Small intestine (tissue), 7 donors: ENCODE data around the gene LDB3. TPM values are rescaled to one million over a fixed set of nuclear protein-coding genes. Genes with fewer than 3 reads are reported as not detected.

Experiments
- DNase-seq, 2 donors: peaks; one replicate each; pipeline versions ENCODE4 v3.0.0 to v3.0.0-alpha.2; 2013
- FAIRE-seq: peaks from 2 replicates; lab custom pipeline; 2012; peaks lifted over from hg19 to GRCh38; lab: Jason Lieb, UNC
- H3K27ac ChIP-seq, 3 donors: one replicate each; pipeline ENCODE4 v1.5.1; 2013; ENCODE audit warnings: low read length in 2 of 3, mild to moderate bottlenecking in 2 of 3, control low read depth in 1 of 3, inconsistent platforms in 1 of 3, low read depth in 1 of 3, moderate library complexity in 1 of 3
- H3K27me3 ChIP-seq, 3 donors: one replicate each; pipeline ENCODE4 v1.6.1; 2013; ENCODE audit warnings: low read length in 3 of 3, inconsistent platforms in 1 of 3; ENCODE audit not compliant: control insufficient read depth in 3 of 3, insufficient read depth in 3 of 3
- H3K36me3 ChIP-seq, 3 donors: one replicate each; pipeline ENCODE4 v1.6.1; 2013; ENCODE audit warnings: low read length in 3 of 3, inconsistent platforms in 1 of 3, low read depth in 1 of 3, mild to moderate bottlenecking in 1 of 3, moderate library complexity in 1 of 3; ENCODE audit not compliant: control insufficient read depth in 3 of 3, insufficient read depth in 2 of 3
- H3K4me1 ChIP-seq, 3 donors: one replicate each; pipeline ENCODE4 v1.6.1; 2013; ENCODE audit warnings: low read length in 2 of 3, inconsistent platforms in 1 of 3, low read depth in 1 of 3, mild to moderate bottlenecking in 1 of 3, moderate library complexity in 1 of 3; ENCODE audit not compliant: control insufficient read depth in 3 of 3, insufficient read depth in 2 of 3
- H3K4me3 ChIP-seq, 3 donors: one replicate each; pipeline ENCODE4 v1.5.1; 2013; ENCODE audit warnings: low read length in 3 of 3, control low read depth in 1 of 3, inconsistent platforms in 1 of 3, low read depth in 1 of 3, mild to moderate bottlenecking in 1 of 3, moderate library complexity in 1 of 3
- H3K9me3 ChIP-seq, 2 donors: one replicate each; pipeline ENCODE4 v1.6.1; 2013; ENCODE audit warnings: low read depth in 1 of 2, low read length in 1 of 2; ENCODE audit not compliant: control insufficient read depth in 2 of 2, insufficient read depth in 1 of 2
- WGBS, 3 donors: extraction: QIAGEN DNeasy Blood & Tissue Kit; methylation state at CpG; one replicate each; pipeline ENCODE4 v1.1.7; 2013; 5-methylcytosine and 5-hydroxymethylcytosine counted together
- polyA plus RNA-seq, 4 donors: library from polyadenylated mRNA; stranded (reverse) in 3 of 4; unstranded in 1 of 4; fragments of 200-250 nt in 3 of 4; fragments of 120-200 nt in 1 of 4; gene quantifications; one replicate each; pipeline versions ENCODE4 v1.2.1 to v1.2.3, GENCODE V29; 2013
- donor health status: healthy with polysubstance abuse.
- donor health status: control.
- donor health status: control.
- donor health status: Bipolar disorder and iron deficiency.
- donor health status: healthy.

LDB3 gene
- polyA plus RNA-seq, 4 donors, result 0.45 to 2.2 (median 1.4) TPM

GRCh38 chr10:86684331-86685097 lies 16.2 kb downstream of the LDB3 start:
- Histone ChIP-seq H3K27ac (peak overlapping the region in 2 of 3 donors; percentile 7 to 12), H3K36me3 (no peaks in the 10 kb centered on the region), H3K4me3 (no peak overlapping the region), H3K27me3 (peaks cover 0 to 7% (median 0%) of the 10 kb centered on the region in 3 donors), H3K9me3 (no peaks in the 10 kb centered on the region), H3K4me1 (no peaks in the 10 kb centered on the region)
- DNase-seq (no peak), FAIRE-seq (no peak)
- 55 to 69% (median 61%) methylated on average over 9 of the region's 9 CpGs for WGBS, 3 donors

DNA sequence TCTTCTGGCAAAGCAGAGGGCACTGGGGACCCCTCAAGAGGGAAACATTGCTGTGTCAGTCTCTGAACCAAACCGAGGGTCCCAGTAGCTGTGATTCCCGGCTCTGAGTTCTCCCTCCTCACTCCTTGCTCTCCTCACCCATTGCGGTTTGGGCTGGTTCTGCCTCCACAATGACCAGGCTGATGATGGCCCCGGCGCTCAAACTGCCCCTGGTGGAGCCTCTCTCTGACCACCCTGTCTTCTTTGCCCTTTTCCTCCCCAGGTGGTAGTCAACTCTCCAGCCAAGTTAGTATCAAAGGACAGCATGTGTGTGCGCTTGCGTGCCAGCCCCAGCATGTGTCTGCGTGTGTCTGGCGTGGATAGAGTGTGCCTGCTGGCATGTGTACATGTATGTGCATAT lies 17.1 kb downstream of the LDB3 start:
- FAIRE-seq, result no peak
- H3K36me3 ChIP-seq, result no peaks in the 10 kb centered on the region
- no peaks in the 10 kb centered on the region for H3K9me3 ChIP-seq
- no peak for DNase-seq
- no peak overlapping the region for H3K27ac ChIP-seq
- H3K4me1 ChIP-seq, result no peaks in the 10 kb centered on the region
- no peak overlapping the region for H3K4me3 ChIP-seq
- peaks cover 0 to 7% (median 0%) of the 10 kb centered on the region in 3 donors for H3K27me3 ChIP-seq
- WGBS, 3 donors, result 87 to 90% (median 89%) methylated on average over 9 of the region's 9 CpGs

DNA sequence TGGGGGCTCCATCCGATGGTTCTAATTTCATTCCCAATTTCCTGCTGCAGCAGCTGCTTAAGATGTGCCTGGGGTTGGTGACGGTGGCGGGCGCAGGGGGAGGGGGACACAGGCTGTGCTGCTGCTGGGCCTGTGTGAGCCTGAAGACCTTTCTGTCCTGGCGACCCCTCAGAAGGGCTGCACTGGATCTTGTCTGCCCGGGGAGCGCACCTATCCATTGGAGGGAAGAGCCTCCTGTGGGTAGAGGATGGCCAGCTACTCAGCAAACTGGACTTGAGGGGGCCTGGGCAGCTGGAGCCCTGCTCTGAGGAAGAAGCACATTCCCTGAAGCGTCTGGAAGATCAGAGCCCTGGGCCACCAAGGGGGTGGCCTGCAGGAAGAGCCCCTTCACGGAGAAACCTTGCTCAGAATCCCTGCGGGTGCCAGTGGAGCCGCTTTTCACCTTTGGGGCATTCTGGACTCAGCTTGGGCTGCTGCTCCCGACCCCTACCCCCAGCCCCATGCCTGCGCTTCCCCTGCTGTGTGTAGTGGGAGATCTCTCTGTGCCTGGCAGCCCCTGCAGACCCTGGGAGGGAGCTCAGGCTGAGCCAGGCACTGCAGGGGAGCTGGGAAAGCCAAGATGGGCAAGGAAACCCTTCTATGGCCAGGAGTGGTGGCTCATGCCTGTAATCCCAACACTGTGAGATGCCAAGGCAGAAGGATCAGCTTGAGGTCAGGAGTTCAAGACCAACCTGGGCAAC lies 17.8 kb downstream of the LDB3 start:
- Histone ChIP-seq H3K27me3 (peaks cover 0 to 7% (median 0%) of the 10 kb centered on the region in 3 donors), H3K4me3 (no peak overlapping the region), H3K4me1 (no peaks in the 10 kb centered on the region), H3K27ac (no peak overlapping the region), H3K9me3 (no peaks in the 10 kb centered on the region), H3K36me3 (no peaks in the 10 kb centered on the region)
- DNase-seq (no peak), FAIRE-seq (no peak)
- 77 to 83% (median 82%) methylated on average over 10 to 13 of the region's 13 CpGs for WGBS, 3 donors

- DNase-seq (no peak), FAIRE-seq (no peak)
- Histone ChIP-seq H3K4me1 (no peaks in the 10 kb centered on the region), H3K36me3 (no peaks in the 10 kb centered on the region), H3K9me3 (no peaks in the 10 kb centered on the region), H3K27me3 (peaks cover 0 to 7% (median 0%) of the 10 kb centered on the region in 3 donors), H3K4me3 (no peak overlapping the region), H3K27ac (no peak overlapping the region)
- 88 to 93% (median 90%) methylated on average over 19 of the region's 19 CpGs for WGBS, 3 donors
Observed at GRCh38 chr10:86686972-86687371, 18.7 kb downstream of the LDB3 start.

GRCh38 chr10:86687750-86688149 lies 19.4 kb downstream of the LDB3 start:
- H3K9me3 ChIP-seq, result no peaks in the 10 kb centered on the region
- WGBS, 3 donors, result 31 to 38% (median 34%) methylated on average over 3 to 4 of the region's 4 CpGs
- H3K4me1 ChIP-seq, result no peaks in the 10 kb centered on the region
- no peak overlapping the region for H3K4me3 ChIP-seq
- no peaks in the 10 kb centered on the region for H3K36me3 ChIP-seq
- H3K27ac ChIP-seq, result peak overlapping the region in 2 of 3 donors; percentile 8 to 30
- H3K27me3 ChIP-seq, result peaks cover 0 to 7% (median 0%) of the 10 kb centered on the region in 3 donors
- FAIRE-seq (no peak), DNase-seq (no peak)

GRCh38 chr10:86688398-86688921 lies 20.1 kb downstream of the LDB3 start:
- no peak overlapping the region for H3K4me3 ChIP-seq
- no peak for FAIRE-seq
- no peaks in the 10 kb centered on the region for H3K36me3 ChIP-seq
- WGBS, 3 donors, result 33 to 40% (median 40%) methylated on average over 8 of the region's 8 CpGs
- peak; percentile 65 to 69 for DNase-seq
- H3K9me3 ChIP-seq, result no peaks in the 10 kb centered on the region
- H3K27me3 ChIP-seq, result peaks cover 0 to 7% (median 0%) of the 10 kb centered on the region in 3 donors
- H3K4me1 ChIP-seq, result peaks cover 0 to 1% (median 0%) of the 10 kb centered on the region in 3 donors
- H3K27ac ChIP-seq, result no peak overlapping the region

DNA sequence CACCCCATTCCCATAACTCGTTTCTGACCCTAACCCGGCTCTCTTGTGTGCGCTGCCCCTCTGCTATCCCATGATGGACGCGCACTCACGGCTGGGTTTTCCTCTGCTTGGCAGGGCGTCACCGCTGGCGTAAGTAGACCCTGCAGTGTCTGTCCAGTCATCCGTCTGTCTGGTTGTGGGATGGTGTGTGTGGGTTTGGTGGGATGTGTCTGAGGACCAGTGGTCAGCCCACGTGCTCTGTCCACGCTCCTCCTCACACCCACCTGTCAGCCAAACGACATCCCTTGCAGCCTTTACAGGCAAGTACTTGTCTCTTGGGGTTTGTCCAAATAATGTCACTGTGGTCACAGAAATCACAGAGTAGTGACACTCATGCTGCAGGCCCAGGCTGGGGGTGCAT lies 20.8 kb downstream of the LDB3 start:
- no peak for DNase-seq
- Histone ChIP-seq H3K27ac (no peak overlapping the region), H3K36me3 (no peaks in the 10 kb centered on the region), H3K4me1 (peaks cover 0 to 4% (median 0%) of the 10 kb centered on the region in 3 donors), H3K9me3 (no peaks in the 10 kb centered on the region), H3K4me3 (no peak overlapping the region), H3K27me3 (peaks cover 0 to 5% (median 0%) of the 10 kb centered on the region in 3 donors)
- no peak for FAIRE-seq
- WGBS, 3 donors, result 84 to 89% (median 86%) methylated on average over 13 of the region's 13 CpGs

GRCh38 chr10:86690231-86690630 lies 21.9 kb downstream of the LDB3 start:
- 85 to 93% (median 86%) methylated on average over 5 of the region's 5 CpGs for WGBS, 3 donors
- FAIRE-seq, result no peak
- H3K27ac ChIP-seq, result no peak overlapping the region
- H3K4me3 ChIP-seq, result no peak overlapping the region
- H3K27me3 ChIP-seq, result no peaks in the 10 kb centered on the region
- DNase-seq, result no peak
- H3K9me3 ChIP-seq, result no peaks in the 10 kb centered on the region
- peaks cover 0 to 4% (median 0%) of the 10 kb centered on the region in 3 donors for H3K4me1 ChIP-seq
- H3K36me3 ChIP-seq, result no peaks in the 10 kb centered on the region
